GM13977 (cell line): ENCODE data around the gene SDHB.
A peak's percentile ranks its signal among the peaks of the same experiment; 100 is the strongest.

ENCODE experiments used
- DNase-seq: peaks from one replicate; pipeline ENCODE4 v3.0.0; 2012; ENCODE audit warnings: low spot score
- in situ Hi-C: fragments of 300-500 bp; cut with MboI; formaldehyde crosslinking; loops from one replicate; pipeline ENCODE4 v1.12.0; 2022; ENCODE audit warnings: low sequenced_read_pairs, low pct_unique_long_range_greater_than_20kb, mixed read lengths, inconsistent platforms; ENCODE audit not compliant: unreplicated experiment
- TF ChIP-seq, protein P1 (sequence below): IDR thresholded peaks from 2 replicates; pipeline ENCODE4 v1.5.1; 2012; ENCODE audit warnings: mild to moderate bottlenecking, control low read depth; ENCODE audit not compliant: insufficient read depth; ENCODE audit errors: extremely low read depth, missing control alignments

SDHB gene

DNA sequence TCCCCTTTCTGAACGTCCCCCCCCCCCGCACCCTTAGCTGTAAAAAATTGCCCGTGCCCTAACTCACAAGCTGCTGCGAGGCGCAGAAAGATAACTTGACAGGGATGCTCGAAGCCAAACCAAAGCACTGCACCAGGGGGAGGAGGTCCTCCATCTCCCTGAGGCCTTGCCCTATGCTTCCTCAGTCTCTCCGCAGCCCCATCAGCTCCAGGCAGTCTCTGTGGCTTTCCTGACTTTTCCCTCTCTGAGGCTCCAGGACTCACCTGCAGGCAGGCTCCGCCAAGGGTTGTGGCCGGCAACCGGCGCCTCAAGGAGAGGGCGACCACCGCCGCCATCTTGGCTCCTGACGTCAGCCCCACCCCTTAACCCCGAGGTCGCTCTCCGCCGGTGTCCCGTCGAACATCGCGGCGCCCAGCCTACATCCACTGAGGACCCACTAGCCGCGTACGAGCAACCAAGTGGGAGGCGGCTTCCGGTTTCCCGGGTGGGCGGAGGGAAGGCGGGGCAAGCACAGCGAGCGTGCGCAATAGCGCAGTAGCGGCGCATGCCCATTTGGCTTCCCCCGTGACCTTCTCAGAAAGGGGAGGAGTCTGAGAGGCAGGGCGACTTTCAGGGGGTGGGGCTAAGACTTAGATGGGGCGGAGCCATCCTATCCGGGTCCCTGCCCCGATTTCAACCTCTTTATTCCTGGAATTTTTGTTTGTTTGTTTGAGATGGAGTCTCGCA, at the start of gene SDHB:
SDHB (minus strand) TSS at position 348 of the 726 bp plus-strand sequence; CDS start at position 335, 13 bp downstream.
- in situ Hi-C loops = no loop called here
- TF ChIP-seq, protein P1, sequence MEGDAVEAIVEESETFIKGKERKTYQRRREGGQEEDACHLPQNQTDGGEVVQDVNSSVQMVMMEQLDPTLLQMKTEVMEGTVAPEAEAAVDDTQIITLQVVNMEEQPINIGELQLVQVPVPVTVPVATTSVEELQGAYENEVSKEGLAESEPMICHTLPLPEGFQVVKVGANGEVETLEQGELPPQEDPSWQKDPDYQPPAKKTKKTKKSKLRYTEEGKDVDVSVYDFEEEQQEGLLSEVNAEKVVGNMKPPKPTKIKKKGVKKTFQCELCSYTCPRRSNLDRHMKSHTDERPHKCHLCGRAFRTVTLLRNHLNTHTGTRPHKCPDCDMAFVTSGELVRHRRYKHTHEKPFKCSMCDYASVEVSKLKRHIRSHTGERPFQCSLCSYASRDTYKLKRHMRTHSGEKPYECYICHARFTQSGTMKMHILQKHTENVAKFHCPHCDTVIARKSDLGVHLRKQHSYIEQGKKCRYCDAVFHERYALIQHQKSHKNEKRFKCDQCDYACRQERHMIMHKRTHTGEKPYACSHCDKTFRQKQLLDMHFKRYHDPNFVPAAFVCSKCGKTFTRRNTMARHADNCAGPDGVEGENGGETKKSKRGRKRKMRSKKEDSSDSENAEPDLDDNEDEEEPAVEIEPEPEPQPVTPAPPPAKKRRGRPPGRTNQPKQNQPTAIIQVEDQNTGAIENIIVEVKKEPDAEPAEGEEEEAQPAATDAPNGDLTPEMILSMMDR = no peak

DNA sequence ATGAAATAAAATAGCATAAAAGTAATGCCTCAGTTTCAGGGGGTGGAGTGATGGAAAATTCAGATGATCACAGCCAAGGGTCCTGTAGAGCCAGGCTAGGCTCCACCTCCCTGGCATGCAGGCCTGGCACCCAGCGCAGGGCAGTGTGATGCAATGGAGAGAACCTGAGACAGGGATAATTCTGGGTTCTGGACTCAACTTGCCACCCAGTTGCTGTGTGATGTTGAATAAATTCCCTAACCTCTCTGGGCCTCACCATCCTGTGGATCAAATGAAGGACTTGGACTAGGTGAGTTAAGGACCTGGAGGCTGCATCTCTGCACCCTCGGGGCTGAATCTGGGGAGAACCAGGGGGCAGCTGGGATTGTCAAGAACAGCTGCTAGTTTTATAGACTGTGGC, 48.4 kb upstream of the SDHB start:
- in situ Hi-C loops = no loop called here
- no peak for DNase-seq
- TF ChIP-seq, protein P1 = no peak

More for the DNA sequence above, at the start of gene SDHB:
- peak; percentile 95 for DNase-seq

- TF ChIP-seq, protein P1 = no peak
- in situ Hi-C loops = no loop called here
- DNase-seq = no peak
Measured at GRCh38 chr1:17101261-17101660, 47.4 kb upstream of the SDHB start.

- in situ Hi-C loops = no loop called here
- no peak for DNase-seq
- TF ChIP-seq, protein P1 = no peak
Measured at GRCh38 chr1:17099616-17100340, 45.9 kb upstream of the SDHB start.

GRCh38 chr1:17098446-17099317, 44.9 kb upstream of the SDHB start:
- in situ Hi-C loops = no loop called here
- DNase-seq = no peak

DNA sequence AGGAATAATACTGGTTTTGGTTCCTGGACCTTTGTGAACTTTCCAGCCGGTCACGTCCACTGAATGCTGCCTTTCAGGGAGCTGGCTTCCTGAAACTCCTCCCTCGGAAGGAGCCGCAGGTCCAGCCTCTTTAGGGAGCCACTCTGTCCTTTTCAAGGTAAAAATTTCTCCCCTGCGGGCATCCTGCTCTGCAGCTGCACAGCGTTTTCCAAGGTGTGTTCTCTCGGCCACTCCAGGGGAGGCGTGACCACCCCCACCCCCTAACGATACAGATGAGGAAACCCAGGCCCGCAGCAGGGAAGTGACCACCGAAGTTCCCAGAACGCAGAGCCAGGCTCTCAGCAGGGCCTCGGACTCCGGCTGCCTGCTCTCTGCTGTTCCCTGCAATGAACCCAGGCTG, 44.0 kb upstream of the SDHB start:
- no peak for DNase-seq
- in situ Hi-C loops = no loop called here
- TF ChIP-seq, protein P1 = no peak

More at GRCh38 chr1:17098446-17099317, 44.9 kb upstream of the SDHB start:
- TF ChIP-seq, protein P1 = no peak
